Measurements from ENCODE around the gene FBXO24. TPM values are rescaled to one million over a fixed set of nuclear protein-coding genes. Genes with fewer than 3 reads are reported as not detected.

FBXO24 gene
- polyA plus RNA-seq, 1 of the 3 experiments (the other 2 are of a cell fraction): 0.94 TPM

DNA sequence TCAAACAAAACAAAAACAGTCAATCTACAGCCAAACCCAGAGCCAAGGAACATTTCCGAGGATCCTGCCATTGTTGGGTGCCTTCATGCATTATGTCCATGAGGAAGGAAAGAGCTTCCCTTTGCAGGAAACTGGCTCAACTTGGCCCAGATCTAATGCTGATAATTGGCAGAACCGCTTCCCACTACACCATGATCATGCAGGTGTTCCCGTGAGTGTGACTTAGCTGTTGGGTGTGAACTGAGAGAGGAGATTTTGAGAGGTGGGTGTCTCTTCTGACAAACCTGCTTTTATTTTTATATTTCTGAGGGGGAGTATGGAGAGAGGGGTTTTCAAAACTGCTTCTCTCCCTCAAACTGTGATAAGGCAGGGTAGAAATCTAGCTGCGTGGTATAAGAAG, 27.0 kb upstream of the FBXO24 start:
- 85% methylated on average over 4 of the region's 4 CpGs for WGBS (ENCODE audit: low lambda C conversion rate)
- Histone ChIP-seq H3K27ac (ENCODE audit: low read depth in 2 of 2, low read length in 1 of 2) (no peak overlapping the region), H3K4me2 (no peak overlapping the region), H2AFZ (ENCODE audit: low read depth) (no peak overlapping the region), H3K36me3 (replicated peaks in 1 of 2; ENCODE audit: control insufficient read depth in 1 of 2, insufficient read depth in 2 of 2, low read length in 1 of 2) (peaks cover 0 to 14% of the 10 kb centered on the region in 2 experiments), H3F3A (replicated peaks; ENCODE audit: insufficient read depth) (no peaks in the 10 kb centered on the region), H3K4me3 (ENCODE audit: low read depth in 2 of 2, low read length in 1 of 2) (no peak overlapping the region), H3K9me2 (no peaks in the 10 kb centered on the region), H3K9ac (no peak overlapping the region), H4K20me1 (ENCODE audit: insufficient read depth) (no peaks in the 10 kb centered on the region), H3K79me2 (ENCODE audit: insufficient read depth) (no peaks in the 10 kb centered on the region), H3K9me3 (no peaks in the 10 kb centered on the region), H3K27me3 (ENCODE audit: insufficient read depth) (no peaks in the 10 kb centered on the region), H3K4me1 (ENCODE audit: control insufficient read depth in 1 of 2, insufficient read depth in 2 of 2, low read depth in 1 of 2, low read length in 1 of 2) (peaks cover 0 to 2% of the 10 kb centered on the region in 2 experiments; a peak in 1 of 4 replicates)
- no peak for DNase-seq
- TF ChIP-seq TEAD4 (IDR thresholded peaks at IDR 0.05; ENCODE audit: borderline replicate concordance, insufficient read depth) (no peak), POLR2AphosphoS5 (IDR thresholded peaks at IDR 0.05; ENCODE audit: low read depth, low read length) (no peak), FOXM1 (IDR thresholded peaks at IDR 0.05; ENCODE audit: low read depth) (no peak), TAF1 (IDR thresholded peaks at IDR 0.05; ENCODE audit: borderline replicate concordance, low read depth, low read length) (no peak), GABPA (IDR thresholded peaks at IDR 0.05; ENCODE audit: low read depth) (no peak), NRF1 (IDR thresholded peaks at IDR 0.05; ENCODE audit: low read depth, low read length) (no peak), MEF2A (IDR thresholded peaks at IDR 0.05; ENCODE audit: borderline replicate concordance, low read depth) (no peak), EP300 (IDR thresholded peaks at IDR 0.05; ENCODE audit: borderline replicate concordance in 1 of 2, low read depth in 1 of 2, low read length in 1 of 2) (no peak), ELF1 (IDR thresholded peaks at IDR 0.05) (no peak), RAD21 (IDR thresholded peaks at IDR 0.05; ENCODE audit: low read length) (no peak)
- TF ChIP-seq, protein P1, sequence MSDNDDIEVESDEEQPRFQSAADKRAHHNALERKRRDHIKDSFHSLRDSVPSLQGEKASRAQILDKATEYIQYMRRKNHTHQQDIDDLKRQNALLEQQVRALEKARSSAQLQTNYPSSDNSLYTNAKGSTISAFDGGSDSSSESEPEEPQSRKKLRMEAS (IDR thresholded peaks at IDR 0.05; ENCODE audit: low read depth): no peak
- TF ChIP-seq, protein P2, sequence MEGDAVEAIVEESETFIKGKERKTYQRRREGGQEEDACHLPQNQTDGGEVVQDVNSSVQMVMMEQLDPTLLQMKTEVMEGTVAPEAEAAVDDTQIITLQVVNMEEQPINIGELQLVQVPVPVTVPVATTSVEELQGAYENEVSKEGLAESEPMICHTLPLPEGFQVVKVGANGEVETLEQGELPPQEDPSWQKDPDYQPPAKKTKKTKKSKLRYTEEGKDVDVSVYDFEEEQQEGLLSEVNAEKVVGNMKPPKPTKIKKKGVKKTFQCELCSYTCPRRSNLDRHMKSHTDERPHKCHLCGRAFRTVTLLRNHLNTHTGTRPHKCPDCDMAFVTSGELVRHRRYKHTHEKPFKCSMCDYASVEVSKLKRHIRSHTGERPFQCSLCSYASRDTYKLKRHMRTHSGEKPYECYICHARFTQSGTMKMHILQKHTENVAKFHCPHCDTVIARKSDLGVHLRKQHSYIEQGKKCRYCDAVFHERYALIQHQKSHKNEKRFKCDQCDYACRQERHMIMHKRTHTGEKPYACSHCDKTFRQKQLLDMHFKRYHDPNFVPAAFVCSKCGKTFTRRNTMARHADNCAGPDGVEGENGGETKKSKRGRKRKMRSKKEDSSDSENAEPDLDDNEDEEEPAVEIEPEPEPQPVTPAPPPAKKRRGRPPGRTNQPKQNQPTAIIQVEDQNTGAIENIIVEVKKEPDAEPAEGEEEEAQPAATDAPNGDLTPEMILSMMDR (IDR thresholded peaks at IDR 0.05): no peak
- TF ChIP-seq, protein P3, sequence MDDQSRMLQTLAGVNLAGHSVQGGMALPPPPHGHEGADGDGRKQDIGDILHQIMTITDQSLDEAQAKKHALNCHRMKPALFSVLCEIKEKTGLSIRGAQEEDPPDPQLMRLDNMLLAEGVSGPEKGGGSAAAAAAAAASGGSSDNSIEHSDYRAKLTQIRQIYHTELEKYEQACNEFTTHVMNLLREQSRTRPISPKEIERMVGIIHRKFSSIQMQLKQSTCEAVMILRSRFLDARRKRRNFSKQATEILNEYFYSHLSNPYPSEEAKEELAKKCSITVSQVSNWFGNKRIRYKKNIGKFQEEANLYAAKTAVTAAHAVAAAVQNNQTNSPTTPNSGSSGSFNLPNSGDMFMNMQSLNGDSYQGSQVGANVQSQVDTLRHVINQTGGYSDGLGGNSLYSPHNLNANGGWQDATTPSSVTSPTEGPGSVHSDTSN (IDR thresholded peaks at IDR 0.05): no peak
- CTCF ChIA-PET: interaction anchor here (0.7 to 16.6 kb wide), 40 partner anchors 10 to 293 kb away, joined by 3 to 398 read pairs (median 8); partner anchors contain the start of genes AGFG2, EPO, FBXO24 and GIGYF1
- POLR2A ChIA-PET: interaction anchor here (0.7 to 1.0 kb wide), 2 partner anchors 43 to 96 kb away, joined by 3 read pairs; partner anchors contain the start of gene PCOLCE

DNA sequence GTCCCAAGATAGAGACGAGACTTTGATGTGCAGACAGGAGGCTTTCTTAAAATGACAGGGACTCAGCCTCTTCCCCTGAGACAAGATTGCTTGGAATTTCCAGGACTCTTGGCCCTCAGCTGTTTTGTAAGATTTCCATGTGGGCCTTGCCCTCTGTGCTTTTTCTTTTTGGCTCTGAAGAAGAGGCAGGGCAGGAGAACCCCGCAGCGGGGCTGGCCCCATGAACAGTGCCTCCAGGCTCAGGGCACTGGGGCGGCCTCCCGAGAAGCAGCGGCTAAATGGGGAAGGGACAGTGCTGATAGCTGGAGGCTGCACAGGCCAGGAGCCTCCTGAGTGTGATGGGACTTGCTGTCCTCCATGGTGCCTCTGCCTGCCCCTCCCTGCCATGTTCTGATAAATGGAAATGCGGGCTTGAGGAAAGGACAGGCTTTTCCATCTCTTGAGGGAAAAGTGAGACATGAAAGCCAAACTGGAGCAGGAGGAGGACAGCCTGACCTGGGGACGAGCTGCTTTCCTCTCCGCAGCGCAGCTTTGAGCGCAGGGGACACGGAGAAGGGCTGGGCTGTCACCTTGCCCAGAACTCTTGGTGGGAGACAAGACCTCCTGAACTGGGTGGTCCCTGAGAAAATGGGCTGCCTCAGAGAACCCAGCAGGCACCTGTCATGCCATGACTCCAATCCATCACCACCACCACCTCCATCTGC, 24.5 kb upstream of the FBXO24 start:
- ChIA-PET POLR2A (no interaction called here), CTCF (interaction anchor here (0.6 to 16.6 kb wide), 11 partner anchors 9 to 164 kb away, joined by 3 to 398 read pairs (median 25); partner anchors contain the start of genes AGFG2, FBXO24, GIGYF1 and LRCH4)
- peaks cover 5% of the 10 kb centered on the region for H3F3A ChIP-seq (replicated peaks; ENCODE audit: insufficient read depth)
- TF ChIP-seq RCOR1 (IDR thresholded peaks at IDR 0.05; ENCODE audit: low read length) (no peak), EP300 (IDR thresholded peaks at IDR 0.05; ENCODE audit: borderline replicate concordance in 1 of 2, low read depth in 1 of 2, low read length in 1 of 2) (no peak), CHD2 (IDR thresholded peaks at IDR 0.05; ENCODE audit: low read length, partially characterized antibody) (no peak), JUND (IDR thresholded peaks at IDR 0.05) (no peak), SMC3 (IDR thresholded peaks at IDR 0.05; ENCODE audit: low read depth, low read length) (no peak), POLR2AphosphoS5 (IDR thresholded peaks at IDR 0.05; ENCODE audit: low read depth, low read length) (no peak), TCF12 (IDR thresholded peaks at IDR 0.05) (no peak), MXI1 (IDR thresholded peaks at IDR 0.05; ENCODE audit: low read depth, low read length) (no peak), TAF1 (IDR thresholded peaks at IDR 0.05; ENCODE audit: borderline replicate concordance, low read depth, low read length) (no peak), RAD21 (IDR thresholded peaks at IDR 0.05; ENCODE audit: low read length) (no peak), MEF2A (IDR thresholded peaks at IDR 0.05; ENCODE audit: borderline replicate concordance, low read depth) (no peak)
- TF ChIP-seq, protein P4, sequence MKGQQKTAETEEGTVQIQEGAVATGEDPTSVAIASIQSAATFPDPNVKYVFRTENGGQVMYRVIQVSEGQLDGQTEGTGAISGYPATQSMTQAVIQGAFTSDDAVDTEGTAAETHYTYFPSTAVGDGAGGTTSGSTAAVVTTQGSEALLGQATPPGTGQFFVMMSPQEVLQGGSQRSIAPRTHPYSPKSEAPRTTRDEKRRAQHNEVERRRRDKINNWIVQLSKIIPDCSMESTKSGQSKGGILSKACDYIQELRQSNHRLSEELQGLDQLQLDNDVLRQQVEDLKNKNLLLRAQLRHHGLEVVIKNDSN (IDR thresholded peaks at IDR 0.05; ENCODE audit: borderline replicate concordance, low read depth): no peak
- H3K4me2 ChIP-seq: no peak overlapping the region
- no peak overlapping the region for H3K27ac ChIP-seq (ENCODE audit: low read depth in 2 of 2, low read length in 1 of 2)
- 92% methylated on average over 12 of the region's 12 CpGs for WGBS (ENCODE audit: low lambda C conversion rate)
- H3K9me2 ChIP-seq: no peaks in the 10 kb centered on the region
- no peak for DNase-seq
- no peak overlapping the region for H3K9ac ChIP-seq
- no peak overlapping the region for H2AFZ ChIP-seq (ENCODE audit: low read depth)
- H3K79me2 ChIP-seq (ENCODE audit: insufficient read depth): no peaks in the 10 kb centered on the region
- H3K4me3 ChIP-seq (ENCODE audit: low read depth in 2 of 2, low read length in 1 of 2): no peak overlapping the region
- H3K27me3 ChIP-seq (ENCODE audit: insufficient read depth): no peaks in the 10 kb centered on the region
- H3K4me1 ChIP-seq (ENCODE audit: control insufficient read depth in 1 of 2, insufficient read depth in 2 of 2, low read depth in 1 of 2, low read length in 1 of 2): peaks cover 0 to 6% of the 10 kb centered on the region in 2 experiments; a peak in 1 of 4 replicates
- H3K36me3 ChIP-seq (replicated peaks in 1 of 2; ENCODE audit: control insufficient read depth in 1 of 2, insufficient read depth in 2 of 2, low read length in 1 of 2): peaks cover 0 to 3% of the 10 kb centered on the region in 2 experiments
- no peaks in the 10 kb centered on the region for H3K9me3 ChIP-seq
- no peaks in the 10 kb centered on the region for H4K20me1 ChIP-seq (ENCODE audit: insufficient read depth)
